A549 (cell line): ENCODE measurements around the gene ENTPD2. TPM values are rescaled to one million over a fixed set of nuclear protein-coding genes. Genes with fewer than 3 reads are reported as not detected.

Experiments used
- ATAC-seq, 2 experiments: fragments of 200-7000 bp in 1 of 2; fragments of >200 bp in 1 of 2; cut with Nextera tagmentation in 1 of 2; cut with Tn5 transposase in 1 of 2; 3 replicates each; pipeline versions ENCODE4 v1.8.0 to v1.9.1; 2018 to 2020; ENCODE audit warnings: mild to moderate bottlenecking in 1 of 2, moderate library complexity in 1 of 2
- CTCF ChIA-PET: fragments of 300-600 bp; sonication (Branson Sonifier 250); formaldehyde crosslinking; extraction: SDS; loops from one replicate; lab custom pipeline; 2021; ENCODE audit warnings: antibody characterized with exemption, inconsistent platforms; lab: Yijun Ruan, JAX
- POLR2A ChIA-PET: fragments of 350-600 bp; formaldehyde crosslinking; extraction: SDS; loops from one replicate; lab custom pipeline; 2021; ENCODE audit warnings: antibody characterized with exemption, inconsistent platforms; lab: Yijun Ruan, JAX
- DNase-seq, 2 experiments: peaks; one replicate each; pipeline versions ENCODE4 v3.0.0 to v3.0.0-alpha.2; 2011 to 2016; ENCODE audit warnings: low read depth in 1 of 2, low spot score in 1 of 2
- FAIRE-seq: peaks from 2 replicates; lab custom pipeline; 2011; peaks lifted over from hg19 to GRCh38; lab: Jason Lieb, UNC
- H3K27ac ChIP-seq, 2 experiments: fragments of >200 bp; sonication (Bioruptor Twin); formaldehyde crosslinking; 3 replicates each; pipeline ENCODE4 v1.5.1; 2016 to 2017
- H3K4me1 ChIP-seq: fragments of >200 bp; sonication (Bioruptor Twin); formaldehyde crosslinking; 3 replicates; pipeline ENCODE4 v1.6.1; 2016
- H3K4me2 ChIP-seq: fragments of >200 bp; sonication (Bioruptor Twin); formaldehyde crosslinking; 3 replicates; pipeline ENCODE4 v1.6.1; 2016
- H3K4me3 ChIP-seq: fragments of >200 bp; sonication (Bioruptor Twin); formaldehyde crosslinking; 3 replicates; pipeline ENCODE4 v1.5.1; 2016
- H3K9me3 ChIP-seq: fragments of >200 bp; sonication (Bioruptor Twin); formaldehyde crosslinking; 3 replicates; pipeline ENCODE4 v1.6.1; 2016
- BHLHE40 ChIP-seq: IDR thresholded peaks from 2 replicates; pipeline ENCODE4 v1.6.1; 2012; ENCODE audit warnings: low read depth, low read length, inconsistent platforms
- CBX2 ChIP-seq: fragments of 200-600 bp; sonication (generic); IDR thresholded peaks from 2 replicates; pipeline ENCODE4 v1.6.1; 2016; ENCODE audit warnings: low read depth, mild to moderate bottlenecking, borderline replicate concordance
- CEBPB ChIP-seq, 2 experiments: fragments of >200 bp in 1 of 2; sonication (Bioruptor Twin) in 1 of 2; formaldehyde crosslinking in 1 of 2; IDR thresholded peaks; 2 replicates each; pipeline ENCODE4 v1.6.1; 2012 to 2016
- CHD4 ChIP-seq: fragments of 200-600 bp; sonication (generic); IDR thresholded peaks from 2 replicates; pipeline ENCODE4 v1.6.1; 2016; ENCODE audit warnings: antibody characterized with exemption, mild to moderate bottlenecking, borderline replicate concordance
- EHF ChIP-seq: fragments of 250-450 bp; sonication (Bioruptor Pico); IDR thresholded peaks from 2 replicates; pipeline ENCODE4 v1.5.0; 2020; ENCODE audit warnings: mild to moderate bottlenecking
- ELK1 ChIP-seq: fragments of 150-350 bp; IDR thresholded peaks from 2 replicates; pipeline ENCODE4 v1.6.1; 2014; ENCODE audit warnings: low read depth, mild to moderate bottlenecking, low read length
- EP300 ChIP-seq, 2 experiments: fragments of >200 bp; sonication (Bioruptor Twin); formaldehyde crosslinking; IDR thresholded peaks; 2 replicates in 1 of 2; 3 replicates in 1 of 2; pipeline ENCODE4 v1.6.1; 2016 to 2017
- GATA3 ChIP-seq: IDR thresholded peaks from 2 replicates; pipeline ENCODE4 v1.6.1; 2012; ENCODE audit warnings: borderline replicate concordance
- HES2 ChIP-seq: fragments of >200 bp; sonication (Bioruptor Twin); formaldehyde crosslinking; IDR thresholded peaks from 2 replicates; pipeline ENCODE4 v1.6.1; 2016
- MYC ChIP-seq: IDR thresholded peaks from 2 replicates; pipeline ENCODE4 v1.6.1; 2012; ENCODE audit warnings: mild to moderate bottlenecking, inconsistent platforms, low read length, improper control_type of control experiment, borderline replicate concordance
- NPAS2 ChIP-seq: fragments of 250-450 bp; sonication (Bioruptor Pico); IDR thresholded peaks from 2 replicates; pipeline ENCODE4 v1.8.0; 2022; ENCODE audit warnings: mild to moderate bottlenecking, moderate library complexity, borderline replicate concordance
- PHF8 ChIP-seq: fragments of 200-600 bp; sonication (generic); IDR thresholded peaks from 2 replicates; pipeline ENCODE4 v1.6.1; 2016; ENCODE audit warnings: low read depth, mild to moderate bottlenecking, antibody characterized with exemption, moderate library complexity, borderline replicate concordance
- POLR2A ChIP-seq: IDR thresholded peaks from 2 replicates; pipeline ENCODE4 v1.6.1; 2012; ENCODE audit warnings: mild to moderate bottlenecking, low read length
- RAD21 ChIP-seq, 2 experiments: fragments of >200 bp in 1 of 2; sonication (Bioruptor Twin) in 1 of 2; formaldehyde crosslinking in 1 of 2; IDR thresholded peaks in 1 of 2; conservative IDR thresholded peaks in 1 of 2; 2 replicates in 1 of 2; 3 replicates in 1 of 2; pipeline ENCODE4 v1.6.1; 2012 to 2018; ENCODE audit warnings: inconsistent platforms in 1 of 2
- RARB ChIP-seq: fragments of 250-450 bp; sonication (Bioruptor Pico); IDR thresholded peaks from 2 replicates; pipeline ENCODE4 v1.8.0; 2021; ENCODE audit warnings: mild to moderate bottlenecking, moderate library complexity
- RFX5 ChIP-seq: fragments of 450-650 bp; IDR thresholded peaks from 2 replicates; pipeline ENCODE4 v1.7.1; 2014; ENCODE audit warnings: antibody characterized with exemption, mild to moderate bottlenecking, moderate library complexity
- RNF2 ChIP-seq: fragments of 200-600 bp; sonication (generic); IDR thresholded peaks from 2 replicates; pipeline ENCODE4 v1.6.1; 2016; ENCODE audit warnings: low read depth, mild to moderate bottlenecking, antibody characterized with exemption, moderate library complexity, borderline replicate concordance
- ZFP36 ChIP-seq: fragments of 450-650 bp; IDR thresholded peaks from 2 replicates; pipeline ENCODE4 v1.6.1; 2014; ENCODE audit warnings: borderline replicate concordance; ENCODE audit not compliant: partially characterized antibody
- ZSCAN20 ChIP-seq: fragments of 250-450 bp; sonication (Bioruptor Pico); IDR thresholded peaks from 2 replicates; pipeline ENCODE4 v1.8.0; 2022; ENCODE audit warnings: mild to moderate bottlenecking, moderate library complexity
- WGBS: methylation state at CpG from one replicate; pipeline ENCODE4 v1.1.6; 2017; ENCODE audit errors: missing lambda C conversion rate; 5-methylcytosine and 5-hydroxymethylcytosine counted together
- polyA plus RNA-seq, 4 experiments: library from polyadenylated mRNA; depleted of rRNA in 3 of 4; stranded (reverse); fragments of >200 nt; fragmentation: RNase III in 1 of 4; extraction: RNeasy Plus Mini Kit Qiagen cat#74134 plus additional on column Dnase treatment in 1 of 4; gene quantifications; 2 replicates in 3 of 4; 3 replicates in 1 of 4; pipeline ENCODE4 v1.2.3, GENCODE V29; 2011 to 2017
- TF ChIP-seq, protein P1 (sequence below): IDR thresholded peaks from 2 replicates; pipeline ENCODE4 v1.6.1; 2012
- TF ChIP-seq, protein P2 (sequence below): fragments of 200-600 bp; sonication (generic); IDR thresholded peaks from 2 replicates; pipeline ENCODE4 v1.6.1; 2016; ENCODE audit warnings: antibody characterized with exemption, mild to moderate bottlenecking, moderate library complexity

The ENTPD2 gene
- polyA plus RNA-seq, 2 of the 4 experiments (the other 2 are of a cell fraction), result 0.75 to 1.2 TPM

- TF ChIP-seq RARB (CRISPR knock-in tag) (no peak), ZSCAN20 (no peak)
- TF ChIP-seq, protein P1, sequence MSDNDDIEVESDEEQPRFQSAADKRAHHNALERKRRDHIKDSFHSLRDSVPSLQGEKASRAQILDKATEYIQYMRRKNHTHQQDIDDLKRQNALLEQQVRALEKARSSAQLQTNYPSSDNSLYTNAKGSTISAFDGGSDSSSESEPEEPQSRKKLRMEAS, result no peak
Measured at GRCh38 chr9:137013571-137013940, 40.3 kb downstream of the ENTPD2 start (continued).

- Histone ChIP-seq H3K27ac (no peak overlapping the region), H3K4me3 (no peak overlapping the region), H3K4me1 (no peaks in the 10 kb centered on the region), H3K9me3 (no peaks in the 10 kb centered on the region), H3K4me2 (no peak overlapping the region)
- DNase-seq, result no peak
- 0 out of 6 replicates have a peak, but pooled peaks of 1 of the 2 experiments have one; percentile 9 for ATAC-seq
- no peak for FAIRE-seq
- CTCF ChIA-PET, result interaction anchor here (1.3 to 3.3 kb wide), 3 partner anchors 17 to 65 kb away, joined by 4 to 13 read pairs (median 12); no protein-coding TSS in a partner anchor
- TF ChIP-seq MYC (no peak), POLR2A (no peak), PHF8 (no peak), EHF (CRISPR knock-in tag) (no peak), GATA3 (no peak), ELK1 (no peak), BHLHE40 (no peak), NPAS2 (CRISPR knock-in tag) (no peak), CHD4 (no peak)
- WGBS, result 94% methylated on average over 29 of the region's 67 CpGs
- POLR2A ChIA-PET, result no interaction called here
Measured at GRCh38 chr9:137012694-137013570, 40.9 kb downstream of the ENTPD2 start.

DNA sequence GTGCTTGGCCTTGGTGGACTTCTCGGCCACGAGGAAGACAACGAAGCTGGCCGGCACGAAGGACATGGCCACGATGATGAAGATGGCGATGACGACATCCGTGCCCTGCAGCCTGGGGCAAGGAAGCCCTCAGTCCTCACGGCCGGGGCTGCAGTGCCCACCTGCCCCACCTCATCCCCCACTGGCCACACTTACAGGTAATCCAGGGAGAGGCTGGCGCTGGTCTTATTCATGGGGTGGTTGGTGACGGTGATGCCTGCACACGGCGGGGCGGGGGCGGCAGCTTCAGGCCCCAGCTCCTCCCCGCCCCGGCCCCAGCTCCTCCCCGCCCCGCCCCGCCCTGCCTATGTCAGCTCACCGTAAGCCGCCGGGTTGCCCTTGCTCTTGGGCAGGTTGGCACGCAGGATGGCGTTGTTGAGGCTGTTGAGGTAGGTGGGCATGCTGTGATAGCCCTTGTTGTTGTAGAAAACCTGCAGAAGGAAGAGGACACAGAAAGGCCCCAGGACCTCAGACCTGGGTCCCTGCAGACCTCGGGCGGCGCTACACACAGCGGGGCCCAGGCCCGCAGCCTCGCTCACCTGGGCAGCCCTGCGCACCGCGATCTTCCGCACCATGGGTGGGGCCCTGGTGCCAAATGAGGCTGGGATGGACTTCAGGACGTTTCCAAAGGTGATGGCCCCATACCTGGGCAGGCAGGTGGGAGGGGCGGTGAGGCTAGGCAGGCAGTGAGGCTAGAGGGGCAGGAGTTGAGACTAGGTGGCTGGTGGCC is 41.8 kb downstream of the ENTPD2 start:
- Histone ChIP-seq H3K27ac (no peak overlapping the region), H3K9me3 (no peaks in the 10 kb centered on the region), H3K4me3 (no peak overlapping the region), H3K4me1 (peaks cover 4% of the 10 kb centered on the region; the same call in 2 of the 3 replicates)
- ATAC-seq, result no peak
- no peak for FAIRE-seq
- TF ChIP-seq ZFP36 (no peak), EHF (CRISPR knock-in tag) (no peak), ELK1 (no peak), HES2 (no peak)
- TF ChIP-seq, all 56 proteins: peak for 0
- CTCF ChIA-PET, result interaction anchor here (1.1 to 3.3 kb wide), 5 partner anchors 10 to 23 kb away, joined by 3 to 13 read pairs (median 5); no protein-coding TSS in a partner anchor
- 91% methylated on average over 23 of the region's 39 CpGs for WGBS
- POLR2A ChIA-PET, result no interaction called here
- no peak overlapping the region for H3K4me2 ChIP-seq
- no peak for DNase-seq

- POLR2A ChIA-PET, result interaction anchor here (0.6 kb wide), 1 partner anchor 648 kb away, joined by 3 read pairs; no protein-coding TSS in a partner anchor
- DNase-seq, result no peak
- no peak for FAIRE-seq
- no peak for TF ChIP-seq NPAS2 (CRISPR knock-in tag)
- no peak for TF ChIP-seq ZFP36
- no peak for TF ChIP-seq CBX2
- TF ChIP-seq CEBPB (IDR thresholded peaks at IDR 0.05), result no peak
- TF ChIP-seq GATA3, result no peak
- TF ChIP-seq, protein P2, sequence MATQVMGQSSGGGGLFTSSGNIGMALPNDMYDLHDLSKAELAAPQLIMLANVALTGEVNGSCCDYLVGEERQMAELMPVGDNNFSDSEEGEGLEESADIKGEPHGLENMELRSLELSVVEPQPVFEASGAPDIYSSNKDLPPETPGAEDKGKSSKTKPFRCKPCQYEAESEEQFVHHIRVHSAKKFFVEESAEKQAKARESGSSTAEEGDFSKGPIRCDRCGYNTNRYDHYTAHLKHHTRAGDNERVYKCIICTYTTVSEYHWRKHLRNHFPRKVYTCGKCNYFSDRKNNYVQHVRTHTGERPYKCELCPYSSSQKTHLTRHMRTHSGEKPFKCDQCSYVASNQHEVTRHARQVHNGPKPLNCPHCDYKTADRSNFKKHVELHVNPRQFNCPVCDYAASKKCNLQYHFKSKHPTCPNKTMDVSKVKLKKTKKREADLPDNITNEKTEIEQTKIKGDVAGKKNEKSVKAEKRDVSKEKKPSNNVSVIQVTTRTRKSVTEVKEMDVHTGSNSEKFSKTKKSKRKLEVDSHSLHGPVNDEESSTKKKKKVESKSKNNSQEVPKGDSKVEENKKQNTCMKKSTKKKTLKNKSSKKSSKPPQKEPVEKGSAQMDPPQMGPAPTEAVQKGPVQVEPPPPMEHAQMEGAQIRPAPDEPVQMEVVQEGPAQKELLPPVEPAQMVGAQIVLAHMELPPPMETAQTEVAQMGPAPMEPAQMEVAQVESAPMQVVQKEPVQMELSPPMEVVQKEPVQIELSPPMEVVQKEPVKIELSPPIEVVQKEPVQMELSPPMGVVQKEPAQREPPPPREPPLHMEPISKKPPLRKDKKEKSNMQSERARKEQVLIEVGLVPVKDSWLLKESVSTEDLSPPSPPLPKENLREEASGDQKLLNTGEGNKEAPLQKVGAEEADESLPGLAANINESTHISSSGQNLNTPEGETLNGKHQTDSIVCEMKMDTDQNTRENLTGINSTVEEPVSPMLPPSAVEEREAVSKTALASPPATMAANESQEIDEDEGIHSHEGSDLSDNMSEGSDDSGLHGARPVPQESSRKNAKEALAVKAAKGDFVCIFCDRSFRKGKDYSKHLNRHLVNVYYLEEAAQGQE, result no peak
- no peak for TF ChIP-seq POLR2A
- TF ChIP-seq RAD21 (conservative IDR thresholded peaks at IDR 0.05 in 1 of 2, IDR thresholded peaks at IDR 0.05 in 1 of 2), result no peak
- TF ChIP-seq RNF2, result no peak
- TF ChIP-seq EP300 (IDR thresholded peaks at IDR 0.05), result no peak
- TF ChIP-seq RFX5, result no peak
Measured at GRCh38 chr9:137011156-137011555, 42.7 kb downstream of the ENTPD2 start.

More at GRCh38 chr9:137011156-137011555, 42.7 kb downstream of the ENTPD2 start:
- CTCF ChIA-PET, result interaction anchor here (0.6 to 3.3 kb wide), 5 partner anchors 11 to 434 kb away, joined by 3 to 13 read pairs (median 5); no protein-coding TSS in a partner anchor
- Histone ChIP-seq H3K4me3 (no peak overlapping the region), H3K4me2 (no peak overlapping the region), H3K9me3 (no peaks in the 10 kb centered on the region), H3K27ac (no peak overlapping the region), H3K4me1 (peaks cover 5% of the 10 kb centered on the region; the same call in 2 of the 3 replicates)
- WGBS, result 93% methylated on average over 22 of the region's 24 CpGs
- ATAC-seq, result no peak
